OCI-M2 (cell line): Measurements from ENCODE around the gene CMAS.
"Not testable (repeated sequence)": the region's sequence is repeated elsewhere in the genome, so short reads cannot be mapped to it uniquely, and the experiment has no call there.

Experiments used
- DNase-seq: peaks from one replicate; lab custom pipeline; 2025; ENCODE audit not compliant: unreplicated experiment; lab: John Stamatoyannopoulos, UW

Gene CMAS

GRCh38 chr12:22046968-22047390, 961 bp downstream of the CMAS start:
- DNase-seq, result no peak

- no peak for DNase-seq
Observed at GRCh38 chr12:22047494-22047893, 1.5 kb downstream of the CMAS start.

- no peak for DNase-seq
Observed at GRCh38 chr12:22048351-22049041, 2.5 kb downstream of the CMAS start.

DNA sequence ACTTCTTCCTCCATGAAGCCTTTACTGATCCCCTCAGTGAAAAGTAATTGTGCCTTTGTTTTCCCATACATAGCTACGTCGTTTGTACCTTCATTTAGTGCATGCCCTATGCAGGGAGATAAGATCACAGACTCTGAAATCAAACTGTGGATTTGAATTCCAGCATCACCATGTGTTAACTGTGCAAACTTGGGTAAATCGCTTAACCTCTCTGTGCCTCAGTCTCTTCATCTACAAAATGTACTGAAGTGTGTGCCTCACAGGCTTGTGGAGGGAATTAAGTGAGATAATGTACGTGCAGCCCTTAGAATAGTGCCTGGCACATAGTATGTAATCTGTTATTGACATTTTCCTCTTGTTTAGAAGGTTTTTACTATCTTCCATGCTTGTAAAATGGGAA, 4.1 kb downstream of the CMAS start:
- DNase-seq, result no peak

DNA sequence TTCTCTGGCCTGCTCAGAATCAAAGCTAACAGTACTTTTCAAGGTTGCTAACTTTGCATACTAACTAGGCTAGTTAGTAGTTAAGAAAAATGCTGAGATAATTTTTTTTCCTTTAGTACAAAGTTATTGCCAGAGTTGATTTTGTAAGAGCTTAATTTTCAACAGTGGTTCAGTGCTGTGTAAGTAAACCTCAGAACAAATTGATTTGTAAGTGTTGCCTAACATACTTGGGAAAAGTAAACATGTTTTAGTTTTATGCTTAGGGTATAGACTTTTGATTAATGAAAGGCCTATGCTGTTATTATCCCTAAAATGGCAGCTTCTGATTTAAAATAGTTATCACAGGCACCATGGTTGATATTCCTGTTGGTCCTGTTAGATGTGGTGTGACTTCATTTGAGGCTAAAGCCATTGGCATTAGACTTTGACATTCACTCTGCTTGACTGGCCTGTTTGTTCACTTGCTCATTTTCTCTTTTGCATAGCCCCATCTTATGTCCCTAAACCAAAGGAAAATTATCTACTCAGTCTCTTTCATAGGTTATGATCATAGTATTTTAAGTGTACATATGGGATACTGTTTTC, 5.2 kb downstream of the CMAS start:
- DNase-seq, result no peak

GRCh38 chr12:22052994-22053393, 7.0 kb downstream of the CMAS start:
- not testable (repeated sequence) for DNase-seq

DNA sequence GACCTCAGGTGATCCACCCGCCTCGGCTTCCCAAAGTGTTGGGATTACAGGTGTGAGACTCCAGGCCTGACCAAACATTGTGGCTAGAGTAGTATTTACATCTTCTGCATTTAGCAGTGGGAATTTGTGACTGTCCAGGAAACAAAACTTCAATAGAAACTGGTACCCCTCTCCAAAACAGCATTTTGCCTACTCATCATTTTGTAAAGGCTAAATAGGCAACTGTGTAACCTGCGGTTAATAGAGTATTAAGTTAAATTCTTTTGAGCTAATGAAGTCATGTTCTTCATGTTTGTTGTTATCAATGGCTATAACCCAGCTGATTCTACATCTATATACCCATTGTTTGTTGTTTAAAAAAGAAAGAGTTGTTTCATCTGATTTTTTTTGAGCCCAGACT, 8.1 kb downstream of the CMAS start:
- DNase-seq, result no peak

DNA sequence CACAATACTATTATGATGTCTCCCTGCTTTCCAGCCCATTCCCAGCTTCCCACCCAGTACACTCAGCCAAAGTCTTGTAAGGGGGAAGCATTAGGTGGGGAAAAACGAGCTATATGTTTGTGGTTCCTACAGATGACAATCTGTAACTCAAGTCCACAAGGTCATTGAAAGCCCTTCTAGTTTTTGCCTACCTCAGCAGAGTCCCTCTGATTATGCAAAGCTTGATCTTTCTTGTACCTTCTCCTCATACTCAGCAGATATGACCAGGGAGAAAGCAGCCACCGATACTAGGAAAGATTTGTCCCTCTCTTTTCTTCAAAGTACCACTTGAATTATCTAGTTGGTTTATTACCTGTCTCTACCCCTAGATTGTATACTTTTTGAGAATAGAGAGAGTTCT, 10.6 kb downstream of the CMAS start:
- DNase-seq, result no peak

DNA sequence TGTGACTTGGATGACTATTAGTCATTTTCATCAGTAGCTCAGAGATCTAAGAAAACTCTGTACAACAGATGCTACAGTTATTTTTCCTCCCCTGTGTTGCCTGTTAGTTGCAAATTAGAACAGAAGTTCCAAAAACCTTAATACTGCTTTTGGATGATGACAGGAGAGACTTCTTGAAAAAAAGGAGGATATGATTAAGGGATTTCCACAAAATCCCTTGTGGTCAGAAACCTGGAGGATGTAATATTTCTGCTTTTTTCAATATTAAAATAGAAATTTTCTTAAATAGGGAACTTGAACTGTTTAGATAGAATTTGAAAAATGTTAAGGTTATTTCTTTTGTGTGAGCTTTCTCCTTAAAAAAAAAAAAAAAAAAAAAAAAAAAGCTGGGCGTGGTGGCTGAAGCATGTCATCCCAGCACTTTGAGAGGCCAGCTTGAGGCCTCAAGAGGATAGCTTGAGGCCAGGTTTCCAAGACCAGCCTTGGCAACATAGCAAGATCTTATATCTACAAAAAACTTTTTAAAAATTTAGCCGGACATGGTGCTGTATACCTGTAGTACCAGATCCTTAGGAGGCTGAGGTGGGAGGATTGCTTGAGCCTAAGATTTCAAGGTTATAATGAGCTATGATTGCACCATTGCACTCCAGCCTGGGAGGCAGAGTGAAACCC, 14.1 kb downstream of the CMAS start:
- DNase-seq, result no peak

GRCh38 chr12:22064968-22065367, 18.9 kb downstream of the CMAS start:
- no peak for DNase-seq

DNA sequence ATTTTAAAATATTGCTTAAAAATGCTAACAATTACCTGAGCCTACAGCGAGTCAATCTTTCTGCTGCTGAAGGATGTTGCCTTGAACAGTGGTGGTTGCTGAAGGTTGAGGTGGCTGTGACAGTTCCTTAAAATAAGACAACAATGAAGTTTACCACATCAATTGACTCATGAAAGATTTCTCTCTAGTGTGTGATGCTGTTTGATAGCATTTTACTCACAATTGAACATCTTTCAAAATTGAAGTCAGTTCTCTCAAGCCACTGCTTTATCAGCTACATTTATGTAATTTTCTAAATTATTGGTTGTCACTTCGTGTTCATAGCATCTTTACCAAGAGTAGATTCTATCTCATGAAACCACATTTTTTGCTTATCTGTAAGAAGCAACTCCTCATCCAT, 20.3 kb downstream of the CMAS start:
- DNase-seq, result no peak

DNA sequence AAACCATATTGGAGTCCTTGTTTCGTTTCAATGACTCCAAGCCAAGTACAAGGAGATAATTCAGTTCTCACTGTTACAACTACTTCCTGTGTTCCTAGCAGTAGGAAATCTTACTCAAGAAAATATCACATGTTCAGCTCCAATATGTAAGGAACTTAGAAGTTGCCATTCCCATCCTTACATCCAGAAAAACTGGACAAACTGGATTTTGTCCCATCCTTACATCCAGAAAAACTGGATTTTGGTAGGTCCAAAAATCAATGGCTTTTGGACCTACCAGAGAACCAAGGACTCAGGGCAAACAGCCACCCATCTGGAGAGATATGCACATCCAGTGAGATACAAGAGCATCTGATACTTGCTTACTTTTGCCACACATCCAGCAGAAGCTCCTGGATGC, 23.8 kb downstream of the CMAS start:
- DNase-seq, result no peak

GRCh38 chr12:22082190-22082701, 36.2 kb downstream of the CMAS start:
- no peak for DNase-seq

DNA sequence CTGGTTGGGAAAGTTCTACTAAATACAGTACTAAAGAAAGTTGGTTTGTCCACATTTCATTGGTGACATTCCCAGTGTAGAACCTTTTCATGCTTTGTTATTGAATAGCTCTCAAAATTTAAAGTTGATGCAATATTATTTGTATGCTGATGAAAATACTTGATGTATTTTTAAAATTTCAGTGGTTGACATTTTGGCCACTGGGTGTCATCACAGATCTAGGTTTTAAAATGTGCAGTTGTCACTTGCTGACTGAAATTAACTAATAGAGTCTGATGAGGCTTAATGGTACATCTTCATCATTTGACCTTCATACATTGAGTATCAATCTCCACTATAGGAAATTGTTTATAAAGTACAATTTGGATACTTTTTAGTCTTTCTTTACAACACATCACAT, 37.1 kb downstream of the CMAS start:
- no peak for DNase-seq

DNA sequence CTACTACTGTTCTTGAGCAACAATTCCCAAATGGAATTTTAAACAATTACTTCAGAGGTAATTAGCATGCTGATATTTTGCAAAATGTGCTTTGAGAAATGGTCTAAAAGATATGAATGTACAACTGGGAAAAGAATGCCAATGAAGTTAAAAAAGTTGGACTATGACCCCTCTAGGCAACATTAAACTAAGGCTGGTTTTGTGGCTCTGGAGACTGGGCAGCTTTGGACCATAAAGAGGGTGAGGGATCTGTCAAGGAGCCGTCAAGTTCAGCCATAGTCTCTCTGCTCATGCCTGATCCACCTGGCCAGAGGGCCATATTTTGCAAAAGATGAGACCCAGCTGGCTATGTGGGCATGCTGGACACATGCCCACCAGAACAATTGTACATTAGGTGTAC, 38.8 kb downstream of the CMAS start:
- DNase-seq, result no peak

DNA sequence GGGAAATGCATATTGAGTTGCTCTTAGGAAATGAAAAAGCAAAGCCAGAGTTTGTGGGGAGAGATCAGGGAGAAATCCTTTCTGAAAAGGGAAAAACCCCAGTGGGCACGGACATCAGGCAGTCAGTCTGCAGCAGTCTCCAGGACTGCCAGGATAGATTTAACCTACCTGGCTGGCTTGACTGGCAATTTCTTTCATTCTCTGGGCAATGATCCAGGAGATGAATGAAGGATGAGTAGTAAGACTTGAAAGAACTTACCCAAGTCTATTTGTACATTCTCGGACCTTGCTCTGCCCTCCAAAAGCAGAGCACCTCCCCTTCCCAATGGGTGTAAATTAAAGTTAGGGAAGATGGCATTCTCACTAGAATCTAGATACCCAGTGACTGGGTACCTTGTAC, 42.9 kb downstream of the CMAS start:
- no peak for DNase-seq

DNA sequence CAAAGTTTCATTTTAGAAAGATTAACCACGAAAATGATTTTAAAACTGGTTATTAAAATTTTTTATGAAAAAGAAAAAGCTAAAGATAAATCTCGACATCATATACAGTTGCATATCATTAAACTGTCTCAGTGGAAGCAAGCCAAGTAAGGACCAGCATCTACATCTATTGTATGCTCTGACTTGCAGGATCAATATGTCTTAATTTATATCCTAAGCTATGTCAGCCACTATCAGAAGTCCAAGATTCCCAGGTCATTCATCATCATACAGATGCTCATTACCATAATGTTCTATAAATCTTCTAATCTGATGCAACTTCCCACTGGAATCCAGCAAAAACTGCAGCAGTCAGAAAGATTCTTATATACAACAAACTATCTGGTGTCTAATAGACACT, 43.5 kb downstream of the CMAS start:
- no peak for DNase-seq

- DNase-seq, result not testable (repeated sequence)
Observed at GRCh38 chr12:22099062-22099461, 53.0 kb downstream of the CMAS start.

GRCh38 chr12:22100958-22101748, 55.1 kb downstream of the CMAS start:
- DNase-seq, result no peak

DNA sequence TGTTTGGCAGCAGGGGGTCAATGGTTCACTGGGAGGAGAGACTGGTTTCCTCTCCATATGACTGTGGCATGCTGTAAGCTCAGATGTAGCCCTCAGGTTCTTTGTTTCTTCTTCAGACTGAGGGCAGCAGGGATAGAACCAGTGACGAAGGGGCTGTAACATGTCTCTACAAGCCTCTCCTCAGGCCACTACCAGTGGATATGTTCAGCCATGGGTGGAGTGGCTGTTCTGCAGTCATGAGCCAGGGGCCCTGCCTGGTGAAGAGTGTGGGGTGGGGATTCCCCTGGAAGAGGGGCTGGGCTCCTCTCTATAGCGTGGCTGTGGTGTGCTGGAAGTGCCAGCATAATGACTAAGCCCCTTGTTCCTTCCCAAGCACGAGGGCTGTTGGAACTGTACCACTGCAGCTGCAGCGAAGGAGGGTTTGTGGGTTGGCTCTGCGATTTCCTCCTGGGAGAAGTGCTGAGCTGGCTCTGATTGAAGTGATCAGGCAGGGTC, 55.8 kb downstream of the CMAS start:
- DNase-seq, result no peak

DNA sequence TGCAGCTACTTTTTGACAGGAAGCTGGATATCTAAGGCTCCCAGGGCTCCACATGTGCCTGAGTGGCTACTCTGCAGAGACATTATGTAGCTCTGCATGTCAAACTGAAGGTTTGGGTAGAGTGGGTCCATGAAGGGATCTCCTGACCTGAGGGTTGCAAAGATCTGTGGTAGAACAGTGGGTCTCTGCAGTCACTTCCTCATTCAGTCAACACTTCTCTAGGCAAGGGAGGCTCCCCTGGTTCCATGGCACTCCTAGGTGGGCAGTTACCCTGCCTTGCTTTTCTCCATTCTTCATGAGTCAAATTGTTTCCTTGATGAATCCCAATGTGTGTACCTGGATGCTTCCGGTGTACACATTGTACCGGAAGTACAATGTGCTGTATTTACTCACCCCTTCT, 57.4 kb downstream of the CMAS start:
- no peak for DNase-seq
